Measurements from ENCODE around the gene ADGRD2. TPM values are rescaled to one million over a fixed set of nuclear protein-coding genes. Genes with fewer than 3 reads are reported as not detected.

The ADGRD2 gene
- total and polyA plus RNA-seq, 2 of the 13 experiments (the other 11 are each of a cell fraction or from before 2014, with no cell fraction given), result not detected

GRCh38 chr9:124480621-124480981 lies 30.4 kb downstream of the ADGRD2 start (continued):
- TF ChIP-seq ARID5B (CRISPR knock-in tag; IDR thresholded peaks at IDR 0.05), result no peak
- TF ChIP-seq MBD4 (IDR thresholded peaks at IDR 0.05; ENCODE audit: borderline replicate concordance, low read length), result no peak
- no peak for TF ChIP-seq PBX3 (CRISPR knock-in tag; IDR thresholded peaks at IDR 0.05; ENCODE audit: borderline replicate concordance)
- 0 out of 2 replicates have a peak, but pooled peaks have one; percentile 15 for TF ChIP-seq ELF3 (CRISPR knock-in tag; IDR thresholded peaks at IDR 0.05)
- TF ChIP-seq ETS1 (CRISPR knock-in tag; IDR thresholded peaks at IDR 0.05), result no peak
- no peak for TF ChIP-seq PRDM4 (CRISPR knock-in tag; IDR thresholded peaks at IDR 0.05; ENCODE audit: borderline replicate concordance)
- no peak for TF ChIP-seq ZFYVE20 (CRISPR knock-in tag; IDR thresholded peaks at IDR 0.05; ENCODE audit: borderline replicate concordance, low read depth)
- no peak for TF ChIP-seq BORCS8-MEF2B (CRISPR knock-in tag; IDR thresholded peaks at IDR 0.05)
- no peak for TF ChIP-seq KAT7 (CRISPR knock-in tag; IDR thresholded peaks at IDR 0.05; ENCODE audit: borderline replicate concordance)
- TF ChIP-seq ZNF746 (CRISPR knock-in tag; IDR thresholded peaks at IDR 0.05), result no peak
- no peak for TF ChIP-seq CREM (IDR thresholded peaks at IDR 0.05)
- TF ChIP-seq CREM (CRISPR knock-in tag; IDR thresholded peaks at IDR 0.05), result no peak
- TF ChIP-seq, protein P1, sequence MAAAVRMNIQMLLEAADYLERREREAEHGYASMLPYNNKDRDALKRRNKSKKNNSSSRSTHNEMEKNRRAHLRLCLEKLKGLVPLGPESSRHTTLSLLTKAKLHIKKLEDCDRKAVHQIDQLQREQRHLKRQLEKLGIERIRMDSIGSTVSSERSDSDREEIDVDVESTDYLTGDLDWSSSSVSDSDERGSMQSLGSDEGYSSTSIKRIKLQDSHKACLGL (CRISPR knock-in tag; IDR thresholded peaks at IDR 0.05), result no peak
- TF ChIP-seq, protein P2, sequence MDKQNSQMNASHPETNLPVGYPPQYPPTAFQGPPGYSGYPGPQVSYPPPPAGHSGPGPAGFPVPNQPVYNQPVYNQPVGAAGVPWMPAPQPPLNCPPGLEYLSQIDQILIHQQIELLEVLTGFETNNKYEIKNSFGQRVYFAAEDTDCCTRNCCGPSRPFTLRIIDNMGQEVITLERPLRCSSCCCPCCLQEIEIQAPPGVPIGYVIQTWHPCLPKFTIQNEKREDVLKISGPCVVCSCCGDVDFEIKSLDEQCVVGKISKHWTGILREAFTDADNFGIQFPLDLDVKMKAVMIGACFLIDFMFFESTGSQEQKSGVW (CRISPR knock-in tag; IDR thresholded peaks at IDR 0.05; ENCODE audit: borderline replicate concordance), result no peak
- TF ChIP-seq SETDB1 (CRISPR knock-in tag; IDR thresholded peaks at IDR 0.05; ENCODE audit: borderline replicate concordance), result no peak
- no peak for TF ChIP-seq ZNF432 (CRISPR knock-in tag; IDR thresholded peaks at IDR 0.05; ENCODE audit: borderline replicate concordance)
- no peak for TF ChIP-seq THRA (CRISPR knock-in tag; IDR thresholded peaks at IDR 0.05; ENCODE audit: borderline replicate concordance)
- no peak for TF ChIP-seq KDM5A (IDR thresholded peaks at IDR 0.05; ENCODE audit: borderline replicate concordance, low read length)
- no peak for TF ChIP-seq GTF2F1 (IDR thresholded peaks at IDR 0.05; ENCODE audit: low read length)

Data from HepG2 (cell line).